HG02973 (cell line): ENCODE measurements around the gene DIS3.
"Not testable (repeated sequence)": the region's sequence is repeated elsewhere in the genome, so short reads cannot be mapped to it uniquely, and the experiment has no call there.

Source experiments
- ATAC-seq: cut with Tn5 transposase; IDR thresholded peaks from one replicate; pipeline ENCODE4 v1.9.1; 2021; ENCODE audit warnings: moderate library complexity; ENCODE audit not compliant: unreplicated experiment

DIS3 gene

GRCh38 chr13:72781451-72782439 lies at the start of gene DIS3, which contains the start of gene PIBF1:
DIS3 (minus strand) TSS chr13:72781900; CDS start chr13:72781832, 68 bp downstream.
PIBF1 (plus strand) TSS chr13:72782133; CDS start chr13:72783470, 1,337 bp downstream.
- ATAC-seq, result peak; percentile 97

- ATAC-seq, result no peak
These were observed 42.0 kb upstream of the DIS3 start for GRCh38 chr13:72823724-72824123.

- ATAC-seq, result no peak
These were observed 41.4 kb upstream of the DIS3 start for GRCh38 chr13:72823081-72823480.

GRCh38 chr13:72820898-72821279 lies 39.2 kb upstream of the DIS3 start:
- ATAC-seq, result no peak

GRCh38 chr13:72820156-72820897 lies 38.6 kb upstream of the DIS3 start:
- ATAC-seq, result no peak

GRCh38 chr13:72808917-72809500 lies 27.3 kb upstream of the DIS3 start:
- ATAC-seq, result no peak

GRCh38 chr13:72806514-72806913 lies 24.8 kb upstream of the DIS3 start:
- not testable (repeated sequence) for ATAC-seq

GRCh38 chr13:72805676-72806346 lies 24.1 kb upstream of the DIS3 start:
- ATAC-seq, result no peak

- no peak for ATAC-seq
These were observed 22.6 kb upstream of the DIS3 start for GRCh38 chr13:72804301-72804700.

GRCh38 chr13:72798817-72799216 lies 17.1 kb upstream of the DIS3 start:
- no peak for ATAC-seq

GRCh38 chr13:72792640-72793039 lies 10.9 kb upstream of the DIS3 start:
- no peak for ATAC-seq

- no peak for ATAC-seq
These were observed 7.1 kb upstream of the DIS3 start for GRCh38 chr13:72788831-72789230.

GRCh38 chr13:72784679-72785078 lies 3.0 kb upstream of the DIS3 start:
- not testable (repeated sequence) for ATAC-seq

- no peak for ATAC-seq
These were observed 1.0 kb upstream of the DIS3 start for GRCh38 chr13:72782717-72783116.

GRCh38 chr13:72774019-72774418 lies 7.7 kb downstream of the DIS3 start:
- ATAC-seq, result no peak

- ATAC-seq, result no peak
These were observed 18.3 kb downstream of the DIS3 start for GRCh38 chr13:72763411-72763810.

GRCh38 chr13:72760189-72760588 lies 21.5 kb downstream of the DIS3 start:
- ATAC-seq, result no peak

- no peak for ATAC-seq
These were observed 23.7 kb downstream of the DIS3 start for GRCh38 chr13:72757792-72758535.

- no peak for ATAC-seq
These were observed 27.6 kb downstream of the DIS3 start for GRCh38 chr13:72754111-72754510.

- ATAC-seq, result no peak
These were observed 30.5 kb downstream of the DIS3 start for GRCh38 chr13:72751220-72751619.
